Coronary artery (tissue), 2 donors: ENCODE measurements around the gene LRRC34.

Experiments
- DNase-seq: peaks from one replicate; pipeline ENCODE4 v3.0.0-alpha.2; 2017; ENCODE audit warnings: low spot score
- H3K27ac ChIP-seq, 2 donors: fragments of 200-600 bp; sonication (generic); one replicate each; pipeline ENCODE4 v1.5.1; 2016 to 2019
- H3K4me3 ChIP-seq: fragments of 200-600 bp; sonication (generic); 2 replicates; pipeline ENCODE4 v1.5.1; 2016; ENCODE audit warnings: mild to moderate bottlenecking, moderate library complexity
- TF ChIP-seq, protein P1 (sequence below): fragments of 200-600 bp; sonication (generic); IDR thresholded peaks from one replicate; pipeline ENCODE4 v1.5.1; 2019; ENCODE audit warnings: antibody characterized with exemption

Gene LRRC34

DNA sequence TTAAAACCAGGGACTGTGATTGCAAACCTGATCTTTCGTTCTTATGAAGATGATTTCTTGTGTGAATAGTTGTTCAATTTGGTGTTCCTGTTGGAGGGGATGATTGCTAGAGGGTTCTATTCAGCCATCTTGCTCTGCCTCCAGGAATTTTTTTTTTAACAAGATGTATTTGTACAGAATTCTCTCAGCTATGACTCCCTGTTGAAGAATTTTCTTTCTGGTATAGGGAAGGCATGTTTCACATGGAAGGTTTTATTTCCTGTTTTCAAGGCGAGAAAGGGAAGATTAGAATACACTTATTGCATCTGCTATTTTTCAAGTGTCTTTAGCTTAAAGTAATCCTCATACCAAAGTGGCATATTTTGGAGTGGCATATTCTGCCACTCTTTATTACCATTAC lies 5.6 kb upstream of the LRRC34 start:
- H3K27ac ChIP-seq: no peak overlapping the region
- TF ChIP-seq, protein P1, sequence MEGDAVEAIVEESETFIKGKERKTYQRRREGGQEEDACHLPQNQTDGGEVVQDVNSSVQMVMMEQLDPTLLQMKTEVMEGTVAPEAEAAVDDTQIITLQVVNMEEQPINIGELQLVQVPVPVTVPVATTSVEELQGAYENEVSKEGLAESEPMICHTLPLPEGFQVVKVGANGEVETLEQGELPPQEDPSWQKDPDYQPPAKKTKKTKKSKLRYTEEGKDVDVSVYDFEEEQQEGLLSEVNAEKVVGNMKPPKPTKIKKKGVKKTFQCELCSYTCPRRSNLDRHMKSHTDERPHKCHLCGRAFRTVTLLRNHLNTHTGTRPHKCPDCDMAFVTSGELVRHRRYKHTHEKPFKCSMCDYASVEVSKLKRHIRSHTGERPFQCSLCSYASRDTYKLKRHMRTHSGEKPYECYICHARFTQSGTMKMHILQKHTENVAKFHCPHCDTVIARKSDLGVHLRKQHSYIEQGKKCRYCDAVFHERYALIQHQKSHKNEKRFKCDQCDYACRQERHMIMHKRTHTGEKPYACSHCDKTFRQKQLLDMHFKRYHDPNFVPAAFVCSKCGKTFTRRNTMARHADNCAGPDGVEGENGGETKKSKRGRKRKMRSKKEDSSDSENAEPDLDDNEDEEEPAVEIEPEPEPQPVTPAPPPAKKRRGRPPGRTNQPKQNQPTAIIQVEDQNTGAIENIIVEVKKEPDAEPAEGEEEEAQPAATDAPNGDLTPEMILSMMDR: no peak
- no peak for DNase-seq
- H3K4me3 ChIP-seq: no peak overlapping the region

DNA sequence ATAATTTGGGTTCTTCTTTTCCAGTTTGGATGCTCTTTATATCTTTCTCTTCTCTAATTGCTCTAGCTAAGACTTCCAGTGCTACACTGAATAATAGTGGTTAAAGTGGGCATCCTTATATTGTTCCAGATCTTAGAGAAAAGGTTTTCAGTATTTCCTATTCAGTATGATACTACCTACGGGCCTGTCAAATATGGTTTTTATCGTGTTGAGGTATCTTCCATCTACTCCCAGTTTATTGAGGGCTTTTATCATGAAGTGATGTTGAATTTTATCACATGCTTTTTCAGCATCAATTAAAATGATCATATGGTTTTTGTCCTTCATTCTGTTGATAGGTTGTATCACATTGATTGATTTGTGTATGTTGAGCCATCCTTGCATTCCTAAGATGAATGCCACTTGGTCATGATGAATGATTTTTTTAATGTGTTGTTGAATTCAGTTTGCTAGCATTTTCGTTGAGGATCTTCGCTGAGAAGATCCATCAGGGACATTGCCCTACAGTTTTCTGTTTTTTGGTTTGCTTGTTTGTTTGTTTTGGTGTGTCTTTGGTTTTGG lies 3.0 kb upstream of the LRRC34 start:
- Histone ChIP-seq H3K27ac (no peak overlapping the region), H3K4me3 (no peak overlapping the region)
- DNase-seq: no peak
- TF ChIP-seq, protein P1: no peak

DNA sequence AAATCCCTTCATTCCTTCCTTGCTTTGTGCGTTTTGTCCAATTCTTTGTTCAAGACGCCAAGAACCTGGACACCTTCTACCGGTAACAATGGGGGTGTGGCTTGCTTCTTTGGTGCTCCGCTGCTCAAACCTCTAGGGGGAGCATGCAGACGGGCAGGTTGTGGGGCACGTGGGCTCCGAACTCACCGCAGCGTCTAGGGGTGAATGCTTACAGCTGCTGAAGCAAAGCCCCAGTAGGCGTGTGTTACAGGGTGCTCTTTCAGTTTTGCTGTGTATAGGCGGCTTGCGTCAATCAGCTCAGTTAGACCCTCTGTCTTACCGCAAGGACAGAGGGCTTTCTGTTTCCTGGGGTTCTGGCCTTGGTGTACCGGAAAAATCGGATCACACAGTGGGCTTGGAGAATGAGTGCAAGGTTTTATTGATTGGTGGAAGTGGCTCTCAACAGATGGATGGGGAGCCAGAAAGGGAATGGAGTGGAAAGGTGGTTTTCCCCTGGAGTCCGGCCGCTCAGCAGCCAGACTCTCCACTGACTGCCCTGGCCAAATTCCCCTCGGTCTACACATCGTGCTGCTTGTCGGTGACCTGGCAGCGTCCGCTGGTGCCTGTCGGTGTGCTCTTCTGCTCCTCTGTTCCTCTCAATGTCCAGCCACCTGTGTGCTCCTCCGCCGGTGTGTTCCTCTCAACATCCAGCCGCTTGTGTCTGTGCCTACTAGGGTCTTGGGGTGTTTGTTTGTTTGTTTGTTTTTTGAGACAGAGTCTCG lies 1.2 kb upstream of the LRRC34 start:
- no peak for DNase-seq
- TF ChIP-seq, protein P1: no peak
- Histone ChIP-seq H3K27ac (no peak overlapping the region), H3K4me3 (peak overlapping the region; percentile 82)

DNA sequence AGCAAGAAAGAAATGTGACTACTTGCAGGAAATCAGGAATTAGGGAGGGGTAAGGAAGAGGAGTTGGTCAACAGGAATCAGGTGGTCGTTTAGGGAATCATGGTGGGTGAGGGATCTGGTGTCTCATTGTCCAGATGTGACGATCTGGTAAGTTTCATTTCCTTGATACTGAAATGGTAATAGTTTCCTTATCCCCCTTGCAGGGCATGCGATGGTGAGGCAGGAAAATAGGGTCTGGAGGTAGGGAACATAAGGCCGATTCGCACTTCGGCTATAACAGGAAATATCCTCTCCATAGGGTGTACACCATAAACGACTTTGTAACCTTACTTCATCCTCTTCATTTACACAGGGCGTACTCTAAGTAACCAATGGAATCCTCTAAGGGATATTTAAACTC lies 574 bp upstream of the LRRC34 start:
- Histone ChIP-seq H3K4me3 (peak overlapping the region; percentile 82), H3K27ac (no peak overlapping the region)
- DNase-seq: no peak
- TF ChIP-seq, protein P1: no peak

DNA sequence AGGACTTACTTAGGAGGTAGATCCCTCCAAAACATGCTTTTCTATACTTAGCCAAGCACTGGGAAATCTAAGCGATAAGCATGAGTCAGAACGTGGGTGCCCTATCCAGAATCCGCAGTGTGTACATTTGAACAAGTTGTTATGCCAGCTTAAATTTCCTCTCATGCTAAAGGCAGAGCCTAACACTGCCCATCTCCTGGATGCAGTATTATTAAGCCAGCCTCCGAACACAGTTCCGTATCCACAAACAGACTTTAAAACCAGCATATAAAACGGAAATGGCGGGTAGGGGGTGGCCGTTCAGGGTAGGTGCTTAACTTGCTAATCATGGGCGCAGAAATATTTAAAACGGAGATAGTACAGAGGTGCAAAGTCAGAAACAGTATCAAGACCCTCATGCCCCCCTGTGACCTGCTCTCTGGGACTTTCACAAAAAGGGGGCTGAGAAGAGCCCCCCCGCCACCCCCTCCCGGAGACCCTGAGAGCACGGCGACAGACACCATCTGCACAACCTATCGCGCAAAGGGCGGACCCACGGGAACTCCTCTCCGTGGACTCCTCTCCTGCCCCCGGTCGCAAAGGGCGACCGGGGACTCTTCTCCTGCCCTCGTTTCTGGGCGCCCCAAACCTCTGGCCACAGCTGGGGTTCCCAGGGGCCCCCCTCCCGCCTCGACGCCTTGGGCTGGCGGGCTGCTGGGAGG lies 923 bp downstream of the LRRC34 start:
- no peak for DNase-seq
- TF ChIP-seq, protein P1: no peak
- Histone ChIP-seq H3K27ac (peak overlapping the region; percentile 64 to 82), H3K4me3 (peak overlapping the region; percentile 82)

DNA sequence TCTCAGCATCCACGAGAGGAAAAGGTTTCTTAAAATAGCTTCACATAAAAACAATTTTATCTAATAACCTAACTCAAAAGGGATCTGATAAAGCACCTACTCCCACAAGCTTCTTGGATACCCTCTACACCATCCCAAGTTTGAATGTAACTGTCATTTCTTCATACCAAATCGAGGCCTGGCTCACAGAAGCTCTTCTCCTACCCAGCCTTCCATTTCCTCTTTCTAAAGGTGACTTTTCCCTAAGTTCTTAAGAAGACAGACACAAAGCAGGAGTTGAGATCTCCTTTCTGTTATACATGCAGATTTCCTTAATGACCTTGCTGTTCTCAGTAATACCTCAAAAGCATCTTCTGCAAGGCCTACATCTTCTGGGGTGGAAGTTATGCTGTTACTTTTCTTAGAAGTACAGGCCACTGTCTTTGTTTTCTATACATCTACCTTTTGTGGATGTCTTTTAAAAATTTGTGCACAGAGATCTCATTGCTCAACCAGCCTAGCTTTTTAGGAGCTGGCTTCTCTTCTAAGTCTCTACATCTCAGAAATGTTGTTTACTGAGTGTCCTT lies 3.4 kb downstream of the LRRC34 start:
- Histone ChIP-seq H3K4me3 (no peak overlapping the region), H3K27ac (no peak overlapping the region)
- DNase-seq: no peak
- TF ChIP-seq, protein P1: no peak
